NCI-H1930 (cell line): ENCODE results near the gene ANKRD2.
"Not testable (repeated sequence)": the region's sequence is repeated elsewhere in the genome, so short reads cannot be mapped to it uniquely, and the experiment has no call there.

Experiments used
- DNase-seq, 2 experiments: peaks; one replicate each; lab custom pipeline; 2025; lab: John Stamatoyannopoulos, UW

ANKRD2 gene

DNA sequence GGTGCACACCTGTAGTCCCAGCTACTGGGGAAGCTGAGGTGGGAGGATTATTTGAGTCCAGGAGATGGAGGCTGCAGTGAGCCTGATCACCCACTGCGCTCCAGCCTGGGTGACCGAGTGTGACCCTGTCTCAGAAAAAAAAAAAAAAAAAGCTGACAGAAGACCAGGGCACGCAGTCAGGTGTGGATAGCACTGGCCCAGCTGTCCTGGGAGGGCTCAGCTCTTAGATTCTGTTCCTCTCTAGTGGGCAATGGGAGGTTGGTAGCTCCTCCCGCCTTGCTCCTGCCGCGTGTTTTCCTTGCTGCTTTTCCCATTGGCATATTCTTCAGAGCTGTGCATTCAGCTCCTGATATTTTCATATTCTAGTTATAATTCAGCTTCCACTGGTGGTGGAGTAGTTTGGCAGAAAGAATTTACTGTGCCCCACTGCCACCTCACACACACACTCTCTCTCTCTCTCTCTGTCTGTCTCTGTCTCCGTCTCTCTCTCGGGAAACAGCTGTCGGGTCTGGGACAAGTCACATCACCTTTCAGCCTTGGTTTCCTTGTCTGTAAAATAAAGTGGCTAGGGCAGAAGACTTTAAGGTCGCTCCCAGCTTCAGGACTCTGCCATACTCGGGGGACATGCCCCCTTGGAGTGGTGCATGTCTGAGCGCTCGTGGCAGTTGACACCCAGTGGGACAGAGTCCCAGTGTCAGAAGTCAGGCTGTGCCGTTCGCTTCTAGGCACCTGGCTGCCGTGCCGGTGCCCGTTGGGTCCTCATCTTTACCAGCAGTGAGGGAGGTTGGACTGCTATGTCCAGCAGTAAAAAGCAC is 25.9 kb upstream of the ANKRD2 start:
- DNase-seq = no peak

DNA sequence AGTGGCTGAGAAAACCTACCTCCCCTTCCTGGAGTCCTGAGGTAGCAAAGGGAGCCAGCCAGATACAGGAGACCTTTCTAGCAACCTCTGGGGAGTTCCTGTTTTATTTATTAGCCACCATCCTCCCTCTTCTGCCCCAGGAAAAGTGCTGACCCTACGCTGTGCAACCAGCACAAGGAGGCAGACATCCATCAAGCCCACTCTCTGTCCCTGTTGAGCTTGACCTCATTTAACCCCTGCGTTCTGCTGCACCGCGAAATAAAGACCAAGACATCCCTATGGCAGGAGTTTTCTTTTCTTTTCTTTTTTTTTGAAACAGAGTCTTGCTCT is 25.3 kb upstream of the ANKRD2 start:
- no peak for DNase-seq

DNA sequence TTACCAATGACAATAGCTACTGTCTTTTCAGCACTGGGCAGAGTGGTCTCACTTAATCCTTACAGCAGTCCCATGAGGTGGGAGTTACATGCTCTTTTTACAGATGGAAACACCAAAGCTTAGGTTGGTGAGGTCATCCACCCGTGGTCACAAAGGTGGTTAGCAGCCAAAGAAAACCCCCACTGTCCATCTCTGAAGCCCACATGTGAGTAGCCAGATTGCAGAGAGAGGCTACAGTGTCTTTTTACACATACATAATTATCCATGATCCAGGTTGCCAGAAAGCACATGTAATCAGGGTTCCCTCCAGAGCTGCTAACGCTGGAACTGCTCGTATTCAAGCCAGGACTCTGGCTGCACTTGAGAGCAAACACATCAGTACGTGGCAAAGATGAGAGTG is 24.6 kb upstream of the ANKRD2 start:
- no peak for DNase-seq

DNA sequence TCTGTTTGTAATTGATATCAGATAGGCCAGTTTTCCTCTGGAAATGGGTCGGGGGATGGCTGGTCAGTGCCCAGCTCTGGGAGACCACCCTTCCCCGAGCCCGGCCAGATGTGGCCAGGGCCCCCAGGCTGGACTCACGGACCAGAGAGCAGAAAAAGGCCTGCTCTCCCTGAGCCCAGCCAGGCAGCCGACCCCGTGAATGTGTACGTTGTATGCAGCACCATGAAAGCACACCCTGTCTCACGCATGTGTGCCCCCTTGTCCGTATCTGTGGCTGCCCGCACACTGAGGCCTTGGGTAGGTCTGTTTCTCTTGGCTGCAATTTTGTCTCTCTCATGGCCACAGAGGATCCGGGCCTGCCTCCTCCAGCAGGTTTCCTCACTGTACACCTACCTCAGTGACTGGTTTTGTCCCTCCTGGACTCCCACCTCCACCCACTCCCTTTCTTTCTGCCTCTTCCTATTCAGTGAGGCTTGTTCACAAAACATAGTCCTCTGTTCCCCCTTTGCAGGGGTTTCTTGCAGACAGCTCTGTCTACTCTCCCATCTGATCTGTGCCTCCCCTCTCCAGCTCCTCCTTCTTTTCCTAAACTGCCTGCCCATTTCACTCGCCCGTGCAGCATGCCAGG is 23.6 kb upstream of the ANKRD2 start:
- no peak for DNase-seq

DNA sequence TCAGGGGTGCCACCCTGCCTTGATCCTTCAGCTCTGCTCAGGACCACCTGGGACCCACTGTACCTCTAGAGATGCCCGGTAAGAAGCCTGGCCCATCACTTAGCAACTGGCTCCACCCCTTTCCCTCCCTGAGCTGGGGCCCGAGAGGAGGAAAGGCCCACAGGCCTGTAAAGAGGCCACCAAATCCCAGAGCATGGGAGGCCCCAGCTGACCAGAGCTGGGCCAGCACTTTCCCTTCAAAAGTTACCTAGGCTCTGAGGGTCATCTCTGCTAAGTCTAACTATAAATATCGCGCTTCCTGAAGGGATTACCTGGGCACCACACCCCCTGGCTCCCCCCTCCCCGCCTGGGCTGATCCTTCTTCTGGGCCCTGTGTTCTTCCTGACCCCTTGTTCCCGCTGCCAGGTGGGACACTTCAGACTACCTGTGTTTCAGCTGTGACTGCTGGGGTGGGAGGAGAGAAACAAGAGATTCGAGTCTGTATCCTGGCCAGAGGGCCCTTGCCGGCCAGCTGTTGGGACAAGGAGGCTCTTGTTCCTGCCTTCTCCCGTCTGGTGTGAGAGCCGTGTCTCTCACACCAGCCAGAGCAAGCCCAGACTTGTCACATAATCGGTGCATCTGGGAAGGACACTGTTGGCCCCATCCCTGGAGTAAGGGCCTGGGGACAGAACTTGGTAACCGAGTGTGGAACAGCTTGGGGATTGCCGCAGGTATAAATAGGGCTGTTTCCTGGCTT is 22.8 kb upstream of the ANKRD2 start:
- DNase-seq = no peak

DNA sequence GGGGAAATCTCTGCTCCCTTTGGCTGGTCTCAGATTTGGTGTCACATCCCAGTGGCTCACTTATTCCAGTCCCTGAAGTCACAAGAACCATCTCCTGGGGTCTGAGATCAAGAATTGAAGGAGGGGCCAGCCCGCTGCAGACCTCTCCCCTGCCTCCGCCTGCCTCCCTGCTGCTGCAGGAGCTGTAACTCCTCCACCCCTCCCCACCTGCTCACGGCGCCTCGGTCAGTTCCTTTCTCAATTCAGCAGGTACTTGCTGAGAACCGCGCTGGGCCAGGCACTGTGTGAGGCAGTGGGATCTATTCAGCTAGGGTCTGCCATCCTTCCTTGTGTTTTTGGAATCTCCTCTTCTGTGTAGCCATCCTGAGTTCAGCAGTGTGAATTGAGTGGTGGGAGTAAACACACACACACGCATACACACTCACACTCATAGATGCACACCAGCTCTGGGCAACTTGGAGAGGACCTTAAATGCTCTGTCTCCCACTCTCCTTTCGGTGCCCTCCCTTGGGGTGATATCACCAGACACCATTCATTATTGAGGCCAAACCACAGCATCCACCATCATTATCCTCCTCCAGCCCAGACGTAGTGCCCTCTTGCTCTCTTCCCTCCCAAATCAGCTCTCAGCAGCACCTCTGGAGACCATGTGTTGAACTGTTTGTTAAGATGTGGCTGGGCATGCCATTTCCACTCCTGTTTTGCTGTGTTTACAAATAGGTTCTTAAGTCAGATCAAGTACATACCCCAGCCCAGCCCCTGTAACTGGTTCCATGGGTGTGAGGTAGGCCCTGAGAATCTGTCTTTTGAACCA is 22.0 kb upstream of the ANKRD2 start:
- no peak for DNase-seq

DNA sequence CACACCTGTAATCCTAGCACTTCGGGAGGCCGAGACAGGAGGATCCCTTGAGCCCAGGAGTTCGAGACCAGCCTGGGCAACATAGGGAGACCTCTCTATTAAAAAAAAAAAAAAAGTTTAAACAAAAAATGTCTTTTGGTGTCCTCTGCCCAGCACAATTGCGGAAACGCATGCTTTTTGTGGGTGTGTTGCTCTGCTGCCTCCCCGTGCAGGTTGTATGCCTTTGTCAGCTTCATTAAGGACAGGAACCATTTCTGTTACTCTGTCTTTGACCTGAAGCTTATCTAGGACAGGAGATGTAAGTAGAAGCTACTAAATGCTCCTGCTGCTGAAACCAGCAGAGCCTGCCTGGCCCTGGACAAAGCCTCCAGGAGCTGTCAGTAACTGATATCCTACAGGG is 21.3 kb upstream of the ANKRD2 start:
- DNase-seq = no peak

DNA sequence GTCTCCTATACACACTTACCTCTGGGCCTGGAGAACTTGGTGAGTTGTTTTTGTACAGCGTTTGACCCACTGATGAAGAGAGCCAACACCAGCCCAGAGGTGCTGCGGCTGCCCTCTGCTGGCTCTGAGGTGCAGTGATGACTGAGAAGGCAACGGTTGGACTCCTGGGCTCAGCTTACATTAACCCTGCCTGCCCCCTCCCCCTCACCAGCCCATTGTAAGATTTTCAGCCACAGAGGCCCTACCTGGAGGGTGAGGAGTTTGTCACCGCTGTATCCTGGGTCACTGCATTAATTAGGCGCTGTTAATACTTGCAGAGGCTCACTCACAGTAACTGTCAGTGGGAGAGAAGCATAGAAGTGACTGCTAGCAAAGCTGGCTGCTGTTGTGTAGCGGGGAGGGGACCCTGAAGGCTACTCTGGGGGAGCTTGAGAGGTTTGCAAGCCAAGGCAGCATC is 19.0 kb upstream of the ANKRD2 start:
- DNase-seq = peak in 1 of 2 experiments; percentile 13

DNA sequence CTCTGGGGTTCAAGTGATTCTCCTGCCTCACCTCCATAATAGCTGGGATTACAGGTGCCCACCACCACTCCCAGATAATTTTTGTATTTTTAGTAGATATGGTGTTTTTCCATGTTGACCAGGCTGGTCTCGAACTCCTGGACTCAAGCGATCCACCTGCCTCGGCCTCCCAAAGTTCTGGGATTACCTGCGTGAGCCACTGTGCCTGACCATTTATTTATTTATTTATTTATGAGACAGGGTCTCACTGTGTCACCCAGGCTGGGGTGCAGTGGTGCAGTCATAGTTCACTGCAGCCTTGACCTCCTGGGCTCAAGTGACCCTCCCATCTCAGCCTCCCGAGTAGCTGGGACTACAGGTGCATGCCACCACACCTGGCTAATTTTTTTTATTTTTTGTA is 18.2 kb upstream of the ANKRD2 start:
- DNase-seq = not testable (repeated sequence)

DNA sequence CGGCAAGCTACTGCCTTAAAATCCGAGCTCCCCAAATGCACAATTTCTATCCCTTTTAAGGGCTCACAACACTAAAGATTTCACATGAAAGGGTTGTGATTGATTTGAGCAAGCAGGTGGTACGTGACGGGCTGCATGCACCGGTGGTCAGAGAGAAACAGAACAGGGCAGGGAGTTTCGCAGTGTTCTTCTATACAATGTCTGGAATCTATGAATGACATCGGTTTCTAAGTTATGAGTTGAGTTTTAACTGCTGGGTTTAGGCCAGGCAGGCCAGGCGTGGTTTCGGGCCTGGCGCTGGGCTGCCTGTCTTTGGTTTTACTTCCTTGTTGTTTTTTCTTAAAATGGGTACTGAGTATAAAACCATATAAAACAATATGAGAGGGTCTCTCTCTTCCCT is 17.0 kb upstream of the ANKRD2 start:
- not testable (repeated sequence) for DNase-seq

DNA sequence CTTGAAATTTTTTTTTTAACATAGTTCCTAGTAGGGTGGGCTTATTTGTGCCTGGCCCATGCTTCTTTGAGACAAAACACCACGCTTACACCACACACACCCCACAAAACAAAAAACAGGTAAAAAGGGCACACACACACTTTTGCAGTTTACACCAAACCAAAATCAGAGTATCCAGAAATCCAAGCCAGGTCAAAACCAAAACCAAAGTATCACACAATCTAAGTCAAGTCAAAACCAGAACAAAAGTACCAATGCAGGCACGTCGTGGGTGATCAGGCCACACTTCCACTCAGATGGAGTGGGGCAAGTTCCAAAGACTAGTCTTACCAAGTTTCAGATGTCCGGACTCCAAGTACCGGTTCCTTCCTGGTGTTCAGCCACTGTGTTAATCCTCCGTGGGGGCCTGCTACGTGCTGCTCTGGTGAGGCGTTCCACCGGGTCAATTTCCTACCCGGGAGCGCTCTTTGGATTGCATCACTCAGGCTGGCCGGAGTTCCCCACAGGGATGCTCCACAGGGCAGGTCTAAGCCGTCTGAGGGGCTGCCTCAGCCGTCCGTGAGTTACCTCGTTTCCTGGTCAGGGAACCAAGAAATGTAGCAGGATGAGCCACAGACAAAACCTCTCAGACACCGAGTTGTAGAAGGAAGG is 11.7 kb upstream of the ANKRD2 start:
- DNase-seq = not testable (repeated sequence)

DNA sequence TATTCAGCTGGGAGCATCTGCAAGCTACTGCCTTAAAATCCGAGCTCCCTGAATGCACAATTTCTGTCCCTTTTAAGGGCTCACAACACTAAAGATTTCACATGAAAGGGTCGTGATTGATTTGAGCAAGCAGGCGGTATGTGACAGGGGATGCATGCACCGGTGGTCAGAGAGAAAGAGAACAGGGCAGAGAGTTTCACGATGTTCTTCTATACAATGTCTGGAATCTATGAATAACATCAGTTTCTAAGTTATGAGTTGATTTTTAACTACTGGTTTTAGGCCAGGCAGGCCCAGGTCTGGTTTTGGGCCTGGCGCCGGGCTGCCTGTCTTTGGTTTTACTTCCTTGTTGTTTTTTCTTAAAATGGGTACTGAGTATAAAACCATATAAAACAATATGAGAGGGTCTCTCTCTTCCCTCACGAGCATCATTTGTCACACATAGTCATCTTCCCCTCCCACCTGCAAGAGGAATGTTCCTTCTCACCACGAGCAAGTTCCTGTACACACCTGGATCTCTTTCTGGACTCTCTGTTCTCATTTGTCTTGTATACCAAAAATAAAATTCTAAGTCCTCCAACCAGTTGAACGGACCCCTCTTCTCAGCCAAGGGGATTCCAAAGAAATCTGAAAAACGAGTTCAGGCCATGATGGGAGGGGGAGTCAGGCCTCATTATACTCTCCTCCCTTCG is 11.0 kb upstream of the ANKRD2 start:
- DNase-seq = not testable (repeated sequence)

DNA sequence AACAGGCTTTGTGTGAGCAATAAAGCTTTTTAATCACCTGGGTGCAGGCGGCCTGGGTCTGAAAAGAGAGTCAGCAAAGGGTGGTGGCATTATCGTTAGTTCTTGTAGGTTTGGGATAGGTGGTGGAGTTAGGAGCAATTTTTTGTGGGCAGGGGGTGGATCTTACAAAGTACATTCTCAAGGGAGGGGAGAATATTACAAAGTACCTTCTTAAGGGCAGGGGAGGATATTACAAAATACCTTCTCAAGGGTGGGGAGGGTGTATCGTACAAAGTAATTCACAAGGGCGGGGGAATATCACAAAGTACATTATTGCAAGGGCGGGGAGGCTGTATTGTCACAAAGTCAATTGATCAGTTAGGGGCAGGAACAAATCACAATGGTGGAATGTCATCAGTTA is 10.2 kb upstream of the ANKRD2 start:
- DNase-seq = not testable (repeated sequence)

DNA sequence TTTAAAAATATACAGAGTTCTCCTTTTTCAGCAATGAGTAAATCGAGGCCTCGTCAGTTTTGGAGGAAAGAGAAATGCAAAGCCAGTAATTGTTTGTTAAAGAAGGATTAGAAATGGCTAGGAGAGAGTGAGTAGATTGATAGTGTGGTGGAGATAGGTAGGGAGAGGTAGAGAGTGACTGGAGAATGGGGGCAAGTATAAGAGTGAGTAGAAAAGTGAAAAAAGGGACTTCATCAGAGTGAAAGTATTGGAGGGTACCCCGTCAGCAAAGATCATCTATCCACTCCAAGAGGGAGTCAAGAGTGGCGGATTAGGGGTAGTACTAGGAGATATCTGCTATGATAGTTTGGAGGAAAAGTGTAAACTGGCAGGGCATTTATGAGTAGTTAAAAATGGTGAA is 9.2 kb upstream of the ANKRD2 start:
- no peak for DNase-seq

DNA sequence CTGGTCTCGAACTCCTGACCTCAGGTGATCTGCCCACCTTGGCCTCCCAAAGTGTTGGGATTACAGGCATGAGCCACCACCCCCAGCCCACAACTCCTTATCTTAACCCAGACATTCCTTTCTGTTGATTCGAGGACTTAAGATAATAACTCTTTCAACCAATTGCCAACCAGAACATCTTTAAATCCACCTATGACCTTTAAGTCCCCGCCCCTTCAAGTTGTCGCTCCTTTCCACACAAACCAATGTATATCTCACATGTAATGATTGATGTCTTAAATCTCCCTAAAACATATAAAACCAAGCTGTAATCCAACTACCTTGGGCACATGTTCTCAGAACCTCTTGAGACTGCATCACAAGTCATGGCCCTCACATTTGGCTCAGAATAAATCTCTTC is 7.8 kb upstream of the ANKRD2 start:
- no peak for DNase-seq

DNA sequence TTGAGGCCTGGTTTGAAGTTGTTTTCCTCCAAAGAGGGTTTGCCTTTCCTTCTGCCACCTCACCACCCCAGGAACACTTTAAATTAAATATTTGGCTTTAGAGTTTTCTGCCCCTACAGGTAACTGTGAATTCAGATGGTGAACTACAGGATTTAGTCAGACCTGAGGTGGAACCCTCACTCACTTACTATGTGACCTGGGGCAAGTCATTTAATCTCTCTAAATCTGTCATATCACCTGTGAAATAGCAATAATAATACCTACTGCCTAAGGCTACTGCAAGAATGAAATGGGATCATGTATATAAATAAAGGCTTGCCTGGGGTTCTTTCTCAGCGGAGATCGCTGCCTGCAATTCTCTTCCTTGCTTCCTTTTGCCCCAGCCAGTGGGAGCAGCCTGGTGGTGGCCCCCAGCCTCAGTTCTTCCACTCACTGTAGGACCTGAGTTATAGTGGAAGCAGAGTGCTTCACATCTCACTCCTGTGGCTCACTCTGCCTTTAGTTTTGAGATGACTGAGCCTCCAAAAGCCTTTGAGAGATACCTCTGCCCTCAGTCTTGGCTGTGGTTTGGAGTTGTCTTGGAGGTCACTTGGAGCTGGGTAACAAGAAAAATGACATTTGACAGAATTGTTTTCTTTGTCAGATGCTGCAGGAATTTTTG is 6.1 kb upstream of the ANKRD2 start:
- DNase-seq = no peak

DNA sequence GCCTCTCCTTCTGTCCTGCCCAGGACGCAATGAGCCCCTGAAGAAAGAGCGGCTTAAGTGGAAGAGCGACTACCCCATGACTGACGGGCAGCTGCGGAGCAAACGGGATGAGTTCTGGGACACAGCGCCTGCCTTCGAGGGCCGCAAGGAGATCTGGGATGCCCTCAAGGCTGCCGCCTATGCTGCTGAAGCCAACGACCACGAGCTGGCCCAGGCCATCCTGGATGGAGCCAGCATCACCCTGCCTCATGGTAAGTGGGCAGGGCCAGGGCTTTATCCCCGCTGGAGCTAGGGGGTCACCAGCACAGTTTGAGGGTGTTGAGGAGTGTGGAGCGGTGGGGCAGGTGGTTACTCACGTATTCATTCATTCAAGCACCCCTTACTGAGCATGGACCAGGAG is 4.7 kb upstream of the ANKRD2 start:
- no peak for DNase-seq

DNA sequence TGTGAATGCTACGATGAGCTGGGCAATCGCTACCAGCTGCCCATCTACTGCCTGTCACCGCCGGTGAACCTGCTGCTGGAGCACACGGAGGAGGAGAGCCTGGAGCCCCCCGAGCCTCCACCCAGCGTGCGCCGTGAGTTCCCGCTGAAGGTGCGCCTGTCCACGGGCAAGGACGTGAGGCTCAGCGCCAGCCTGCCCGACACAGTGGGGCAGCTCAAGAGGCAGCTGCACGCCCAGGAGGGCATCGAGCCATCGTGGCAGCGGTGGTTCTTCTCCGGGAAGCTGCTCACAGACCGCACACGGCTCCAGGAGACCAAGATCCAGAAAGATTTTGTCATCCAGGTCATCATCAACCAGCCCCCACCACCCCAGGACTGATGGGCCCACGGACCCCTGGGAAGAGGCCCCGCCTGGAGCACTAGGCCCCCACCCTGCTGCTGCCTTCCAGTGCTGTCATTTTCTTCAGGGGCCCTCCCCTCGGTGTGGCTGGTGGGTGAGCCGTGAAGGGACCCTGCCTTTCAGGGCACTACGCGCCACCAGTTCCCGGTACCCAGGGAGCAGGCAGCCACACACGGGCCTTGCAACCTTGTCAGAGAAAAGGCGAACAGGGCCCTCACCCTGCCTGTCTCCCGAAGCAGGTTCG is 2.3 kb upstream of the ANKRD2 start:
- no peak for DNase-seq

DNA sequence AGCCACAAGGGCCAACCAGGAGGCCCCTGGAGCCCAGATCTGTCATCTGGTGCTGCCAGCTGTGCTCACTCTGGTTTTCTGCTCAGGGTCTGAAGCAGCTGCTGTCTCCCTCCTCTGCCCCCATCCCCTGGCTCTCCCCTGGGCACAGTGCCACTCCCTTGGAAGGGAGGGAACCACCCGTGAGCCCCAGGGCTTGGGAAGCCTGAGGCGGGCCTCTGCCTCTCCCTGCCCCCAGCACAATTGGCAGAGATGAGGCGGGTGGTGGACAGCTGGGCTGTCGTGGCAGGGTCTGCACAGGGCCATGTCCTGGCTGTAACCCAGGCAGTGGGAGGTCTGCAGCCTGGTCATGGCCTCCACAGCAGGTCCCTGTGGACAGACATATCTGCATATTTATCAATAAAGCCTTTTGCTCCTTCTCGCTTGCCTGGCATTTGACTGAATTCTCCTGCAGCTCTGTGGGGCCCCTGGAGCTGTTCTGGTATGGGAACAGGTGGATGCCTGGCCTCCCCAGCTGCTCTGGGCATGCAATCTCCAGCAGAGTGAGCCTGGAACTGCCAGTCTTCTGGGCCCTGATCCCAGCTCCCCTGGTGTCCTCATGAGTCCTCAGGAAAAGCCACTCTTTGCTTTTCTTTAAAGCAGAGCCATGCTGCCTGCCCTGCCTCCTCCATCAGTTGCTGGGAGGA is 1.6 kb upstream of the ANKRD2 start:
- no peak for DNase-seq
